HepG2 (cell line): ENCODE results near the gene DNAJB11. TPM values are rescaled to one million over a fixed set of nuclear protein-coding genes. Genes with fewer than 3 reads are reported as not detected.
"Not testable (repeated sequence)": the region's sequence is repeated elsewhere in the genome, so short reads cannot be mapped to it uniquely, and the experiment has no call there.

Experiments used
- ATAC-seq: fragments of 200-7000 bp; cut with Tn5 transposase; 3 replicates; pipeline ENCODE4 v1.9.1; 2020; ENCODE audit warnings: mild to moderate bottlenecking, moderate library complexity
- BruUV-seq: library from RNA; stranded (reverse); fragments of 400-500 nt; replicated peaks from 2 replicates; lab custom pipeline; 2021; lab: Mats Ljungman, UMichigan
- CTCF ChIA-PET: fragments of 300-600 bp; formaldehyde crosslinking; extraction: SDS; loops from one replicate; lab custom pipeline; 2021; ENCODE audit warnings: low total read pairs, inconsistent platforms, low intra/inter-chr PET ratio; lab: Yijun Ruan, JAX
- POLR2A ChIA-PET: fragments of 350-600 bp; sonication (Branson Sonifier 250); formaldehyde crosslinking; loops from one replicate; lab custom pipeline; 2020; ENCODE audit warnings: antibody characterized with exemption, inconsistent platforms; lab: Yijun Ruan, JAX
- DNase-seq: peaks from one replicate; pipeline ENCODE4 v3.0.0-alpha.2; 2015; ENCODE audit warnings: low spot score
- FAIRE-seq: peaks from 3 replicates; lab custom pipeline; 2011; peaks lifted over from hg19 to GRCh38; lab: Jason Lieb, UNC
- H2AFZ ChIP-seq: one replicate; pipeline ENCODE4 v1.6.1; 2011; ENCODE audit warnings: low read length, inconsistent platforms
- H3K27ac ChIP-seq: fragments of 300-600 bp; 3 replicates; pipeline ENCODE4 v1.8.0; 2011; ENCODE audit warnings: mixed run types, mild to moderate bottlenecking, mixed read lengths, low read length, inconsistent platforms; ENCODE audit not compliant: insufficient read depth; ENCODE audit errors: extremely low read length
- H3K27me3 ChIP-seq, 2 experiments: fragments of 200-600 bp in 1 of 2; 2 replicates in 1 of 2; 3 replicates in 1 of 2; pipeline versions ENCODE4 v1.6.0 to v1.8.0; 2011; ENCODE audit warnings: low read length in 2 of 2, mild to moderate bottlenecking in 2 of 2, moderate library complexity in 2 of 2, inconsistent platforms in 1 of 2; ENCODE audit not compliant: insufficient read depth in 2 of 2, control insufficient read depth in 1 of 2
- H3K36me3 ChIP-seq, 2 experiments: fragments of 200-600 bp in 1 of 2; replicated peaks in 1 of 2; 2 replicates in 1 of 2; 3 replicates in 1 of 2; pipeline versions ENCODE4 v1.5.1 to v1.8.0; 2011; ENCODE audit warnings: low read length in 2 of 2, inconsistent platforms in 1 of 2; ENCODE audit not compliant: insufficient read depth in 2 of 2, control insufficient read depth in 1 of 2
- H3K4me1 ChIP-seq: 2 replicates; pipeline ENCODE4 v1.5.1; 2012; ENCODE audit warnings: low read length, inconsistent platforms; ENCODE audit not compliant: insufficient read depth
- H3K4me2 ChIP-seq: 2 replicates; pipeline ENCODE4 v1.6.0; 2011; ENCODE audit warnings: low read depth, low read length, inconsistent platforms
- H3K4me3 ChIP-seq, 3 experiments: fragments of 200-600 bp in 1 of 3; sonication (generic), shearing (Covaris generic) in 1 of 3; replicated peaks in 1 of 3; 2 replicates each; pipeline ENCODE4 v1.5.1; 2011 to 2016; ENCODE audit warnings: low read length in 3 of 3, inconsistent platforms in 2 of 3, low read depth in 2 of 3, mild to moderate bottlenecking in 2 of 3, control low read depth in 1 of 3, mixed read lengths in 1 of 3; ENCODE audit not compliant: insufficient read depth in 1 of 3
- H3K79me2 ChIP-seq: one replicate; pipeline ENCODE4 v1.6.1; 2011; ENCODE audit warnings: low read length, inconsistent platforms; ENCODE audit not compliant: insufficient read depth
- H3K9ac ChIP-seq: 2 replicates; pipeline ENCODE4 v1.6.0; 2011; ENCODE audit warnings: mild to moderate bottlenecking, low read depth, low read length, inconsistent platforms; ENCODE audit not compliant: insufficient read depth
- H3K9me3 ChIP-seq: 2 replicates; pipeline ENCODE4 v1.5.1; 2012; ENCODE audit warnings: mild to moderate bottlenecking, low read length
- H4K20me1 ChIP-seq: 2 replicates; pipeline ENCODE4 v1.6.0; 2011; ENCODE audit warnings: inconsistent platforms, mild to moderate bottlenecking, low read length, moderate library complexity; ENCODE audit not compliant: insufficient read depth
- HDAC1 ChIP-seq: sonication (generic); formaldehyde crosslinking; IDR thresholded peaks from 2 replicates; pipeline ENCODE4 v1.5.1; 2020; ENCODE audit warnings: mild to moderate bottlenecking, missing genetic modification reagents
- SOX13 ChIP-seq, 3 experiments: fragments of 450-650 bp in 1 of 3; sonication (generic) in 1 of 3; formaldehyde crosslinking in 1 of 3; IDR thresholded peaks in 2 of 3; conservative IDR thresholded peaks in 1 of 3; 2 replicates each; pipeline versions ENCODE4 v1.5.0 to v1.6.1; 2016 to 2020; ENCODE audit warnings: antibody characterized with exemption in 1 of 3, mild to moderate bottlenecking in 1 of 3, missing compliant biosample characterization in 1 of 3, missing genetic modification reagents in 1 of 3, moderate library complexity in 1 of 3
- TSC22D2 ChIP-seq: sonication (generic); formaldehyde crosslinking; IDR thresholded peaks from 2 replicates; pipeline ENCODE4 v1.5.1; 2020; ENCODE audit warnings: missing genetic modification reagents, mild to moderate bottlenecking, borderline replicate concordance
- ZBTB20 ChIP-seq: sonication (generic); formaldehyde crosslinking; IDR thresholded peaks from 2 replicates; pipeline ENCODE4 v1.8.1; 2023; ENCODE audit warnings: missing genetic modification reagents, low read depth, mild to moderate bottlenecking, borderline replicate concordance
- ZNF678 ChIP-seq: sonication (generic); formaldehyde crosslinking; IDR thresholded peaks from 2 replicates; pipeline ENCODE4 v1.4.0; 2020; ENCODE audit warnings: mild to moderate bottlenecking, missing genetic modification reagents
- ZNF773 ChIP-seq: sonication (generic); formaldehyde crosslinking; IDR thresholded peaks from 2 replicates; pipeline ENCODE4 v1.4.0; 2020; ENCODE audit warnings: missing genetic modification reagents, borderline replicate concordance
- WGBS: methylation state at CpG from one replicate; pipeline ENCODE4 v1.1.6; 2017; ENCODE audit warnings: low lambda C conversion rate; 5-methylcytosine and 5-hydroxymethylcytosine counted together
- in situ Hi-C: cut with HindIII; loops from 2 replicates; pipeline ENCODE4 v1.10.0; 2017; ENCODE audit warnings: low pct_unique_long_range_greater_than_20kb; ENCODE audit not compliant: extremely low pct_ligation_motif_present
- intact Hi-C: fragments of 100-400 bp; cut with micrococcal nuclease; formaldehyde crosslinking; loops from one replicate; pipeline ENCODE4 v1.10.0; 2022; ENCODE audit not compliant: unreplicated experiment
- polyA plus RNA-seq, 8 experiments: library from polyadenylated mRNA; depleted of rRNA in 3 of 8; stranded (reverse) in 7 of 8; unstranded in 1 of 8; fragments of >200 nt; fragmentation: Illumina TruSeq in 4 of 8; extraction: Trizol in 4 of 8; gene quantifications; 2 replicates each; pipeline versions ENCODE4 v1.2.1 to v1.2.3, GENCODE V29; 2011 to 2016; ENCODE audit warnings: low read depth in 4 of 8, missing spikeins in 1 of 8, mixed read lengths in 1 of 8; ENCODE audit not compliant: insufficient read depth in 1 of 8
- total RNA-seq, 5 experiments: library from RNA; depleted of rRNA; stranded (reverse); fragments of >200 nt; fragmentation: Illumina TruSeq; extraction: Trizol; gene quantifications; 2 replicates each; pipeline ENCODE4 v1.2.3, GENCODE V29; 2016; ENCODE audit warnings: low read depth in 1 of 5
- TF ChIP-seq, protein P1 (sequence below): sonication (generic); formaldehyde crosslinking; IDR thresholded peaks from 2 replicates; pipeline ENCODE4 v1.4.0; 2020; ENCODE audit warnings: missing genetic modification reagents, borderline replicate concordance
- TF ChIP-seq, protein P2 (sequence below): sonication (generic); formaldehyde crosslinking; IDR thresholded peaks from 2 replicates; pipeline ENCODE4 v1.5.1; 2020; ENCODE audit warnings: missing genetic modification reagents, mild to moderate bottlenecking, borderline replicate concordance
- TF ChIP-seq, protein P3 (sequence below): IDR thresholded peaks from 2 replicates; pipeline ENCODE4 v1.6.1; 2016; ENCODE audit warnings: mild to moderate bottlenecking

DNAJB11 gene
- total and polyA plus RNA-seq, 2 of the 13 experiments (the other 11 are each of a cell fraction or from before 2014, with no cell fraction given): 41.0 to 132 TPM

DNA sequence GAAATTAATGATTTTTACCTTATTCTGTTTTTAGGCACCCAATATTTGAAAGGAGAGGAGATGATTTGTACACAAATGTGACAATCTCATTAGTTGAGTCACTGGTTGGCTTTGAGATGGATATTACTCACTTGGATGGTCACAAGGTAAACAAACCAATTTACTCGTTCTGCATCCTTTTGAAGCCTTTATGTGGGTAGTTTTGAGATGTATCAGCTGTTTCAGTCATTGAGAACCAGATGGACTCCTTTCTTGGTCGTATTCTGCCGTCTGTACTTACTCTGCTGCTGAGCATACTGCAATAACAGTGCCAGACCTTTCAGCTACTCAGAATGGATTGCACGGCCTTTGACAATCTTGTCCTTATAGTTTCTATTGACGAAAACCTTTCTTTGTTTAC lies 13.3 kb downstream of the DNAJB11 start:
- FAIRE-seq (no peak), DNase-seq (no peak), ATAC-seq (no peak)
- H3K79me2 ChIP-seq: no peaks in the 10 kb centered on the region
- BruUV-seq: no TSS peak
- H3K4me3 ChIP-seq: no peak overlapping the region
- no peak overlapping the region for H3K9ac ChIP-seq
- no peak overlapping the region for H3K27ac ChIP-seq
- no peaks in the 10 kb centered on the region for H3K27me3 ChIP-seq
- no peaks in the 10 kb centered on the region for H3K9me3 ChIP-seq
- intact Hi-C loops: no loop called here
- H3K4me2 ChIP-seq: no peak overlapping the region
- peaks cover 7% of the 10 kb centered on the region for H3K4me1 ChIP-seq
- 82% methylated on average over 5 of the region's 5 CpGs for WGBS
- H4K20me1 ChIP-seq: no peaks in the 10 kb centered on the region
- in situ Hi-C loops: no loop called here
- no peak overlapping the region for H2AFZ ChIP-seq
- CTCF ChIA-PET: no interaction called here
- peaks cover 14 to 66% of the 10 kb centered on the region in 2 experiments for H3K36me3 ChIP-seq
- TF ChIP-seq ZNF678 (CRISPR knock-in tag): no peak
- TF ChIP-seq, protein P1, sequence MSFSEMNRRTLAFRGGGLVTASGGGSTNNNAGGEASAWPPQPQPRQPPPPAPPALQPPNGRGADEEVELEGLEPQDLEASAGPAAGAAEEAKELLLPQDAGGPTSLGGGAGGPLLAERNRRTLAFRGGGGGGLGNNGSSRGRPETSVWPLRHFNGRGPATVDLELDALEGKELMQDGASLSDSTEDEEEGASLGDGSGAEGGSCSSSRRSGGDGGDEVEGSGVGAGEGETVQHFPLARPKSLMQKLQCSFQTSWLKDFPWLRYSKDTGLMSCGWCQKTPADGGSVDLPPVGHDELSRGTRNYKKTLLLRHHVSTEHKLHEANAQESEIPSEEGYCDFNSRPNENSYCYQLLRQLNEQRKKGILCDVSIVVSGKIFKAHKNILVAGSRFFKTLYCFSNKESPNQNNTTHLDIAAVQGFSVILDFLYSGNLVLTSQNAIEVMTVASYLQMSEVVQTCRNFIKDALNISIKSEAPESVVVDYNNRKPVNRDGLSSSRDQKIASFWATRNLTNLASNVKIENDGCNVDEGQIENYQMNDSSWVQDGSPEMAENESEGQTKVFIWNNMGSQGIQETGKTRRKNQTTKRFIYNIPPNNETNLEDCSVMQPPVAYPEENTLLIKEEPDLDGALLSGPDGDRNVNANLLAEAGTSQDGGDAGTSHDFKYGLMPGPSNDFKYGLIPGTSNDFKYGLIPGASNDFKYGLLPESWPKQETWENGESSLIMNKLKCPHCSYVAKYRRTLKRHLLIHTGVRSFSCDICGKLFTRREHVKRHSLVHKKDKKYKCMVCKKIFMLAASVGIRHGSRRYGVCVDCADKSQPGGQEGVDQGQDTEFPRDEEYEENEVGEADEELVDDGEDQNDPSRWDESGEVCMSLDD (CRISPR knock-in tag): no peak
- TF ChIP-seq ZBTB20 (CRISPR knock-in tag): no peak
- no peak for TF ChIP-seq TSC22D2
- TF ChIP-seq, protein P2, sequence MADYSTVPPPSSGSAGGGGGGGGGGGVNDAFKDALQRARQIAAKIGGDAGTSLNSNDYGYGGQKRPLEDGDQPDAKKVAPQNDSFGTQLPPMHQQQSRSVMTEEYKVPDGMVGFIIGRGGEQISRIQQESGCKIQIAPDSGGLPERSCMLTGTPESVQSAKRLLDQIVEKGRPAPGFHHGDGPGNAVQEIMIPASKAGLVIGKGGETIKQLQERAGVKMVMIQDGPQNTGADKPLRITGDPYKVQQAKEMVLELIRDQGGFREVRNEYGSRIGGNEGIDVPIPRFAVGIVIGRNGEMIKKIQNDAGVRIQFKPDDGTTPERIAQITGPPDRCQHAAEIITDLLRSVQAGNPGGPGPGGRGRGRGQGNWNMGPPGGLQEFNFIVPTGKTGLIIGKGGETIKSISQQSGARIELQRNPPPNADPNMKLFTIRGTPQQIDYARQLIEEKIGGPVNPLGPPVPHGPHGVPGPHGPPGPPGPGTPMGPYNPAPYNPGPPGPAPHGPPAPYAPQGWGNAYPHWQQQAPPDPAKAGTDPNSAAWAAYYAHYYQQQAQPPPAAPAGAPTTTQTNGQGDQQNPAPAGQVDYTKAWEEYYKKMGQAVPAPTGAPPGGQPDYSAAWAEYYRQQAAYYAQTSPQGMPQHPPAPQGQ: no peak
- no peak for TF ChIP-seq ZNF773 (CRISPR knock-in tag)
- TF ChIP-seq, protein P3, sequence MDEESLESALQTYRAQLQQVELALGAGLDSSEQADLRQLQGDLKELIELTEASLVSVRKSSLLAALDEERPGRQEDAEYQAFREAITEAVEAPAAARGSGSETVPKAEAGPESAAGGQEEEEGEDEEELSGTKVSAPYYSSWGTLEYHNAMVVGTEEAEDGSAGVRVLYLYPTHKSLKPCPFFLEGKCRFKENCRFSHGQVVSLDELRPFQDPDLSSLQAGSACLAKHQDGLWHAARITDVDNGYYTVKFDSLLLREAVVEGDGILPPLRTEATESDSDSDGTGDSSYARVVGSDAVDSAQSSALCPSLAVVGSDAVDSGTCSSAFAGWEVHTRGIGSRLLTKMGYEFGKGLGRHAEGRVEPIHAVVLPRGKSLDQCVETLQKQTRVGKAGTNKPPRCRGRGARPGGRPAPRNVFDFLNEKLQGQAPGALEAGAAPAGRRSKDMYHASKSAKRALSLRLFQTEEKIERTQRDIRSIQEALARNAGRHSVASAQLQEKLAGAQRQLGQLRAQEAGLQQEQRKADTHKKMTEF (CRISPR knock-in tag): no peak
- no peak for TF ChIP-seq SOX13 (IDR thresholded peaks at IDR 0.05)
- TF ChIP-seq SOX13 (CRISPR knock-in tag; conservative IDR thresholded peaks at IDR 0.05 in 1 of 2, IDR thresholded peaks at IDR 0.05 in 1 of 2): no peak
- TF ChIP-seq HDAC1 (CRISPR knock-in tag): no peak
- POLR2A ChIA-PET: interaction anchor here (1.2 to 24.0 kb wide), 3 partner anchors 13 to 27 kb away, joined by 3 to 854 read pairs (median 11); partner anchors contain the start of genes AHSG and DNAJB11

DNA sequence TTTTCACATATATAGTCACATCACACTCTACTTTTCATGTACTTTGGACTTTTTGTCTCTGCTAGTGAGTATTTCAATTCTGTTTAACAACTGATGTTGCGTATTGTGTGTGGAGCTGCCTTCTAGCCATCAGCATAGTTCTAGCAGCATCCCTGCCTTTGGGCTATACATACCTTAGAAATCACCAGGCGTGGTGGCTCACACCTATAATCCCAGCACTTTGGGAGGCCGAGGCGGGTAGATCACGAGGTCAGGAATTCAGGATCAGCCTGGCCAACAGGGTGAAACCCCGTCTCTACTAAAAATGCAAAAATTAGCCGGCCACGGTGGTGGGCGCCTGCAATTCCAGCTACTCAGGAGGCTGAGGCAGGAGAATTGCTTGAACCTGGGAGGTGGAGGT lies 15.7 kb downstream of the DNAJB11 start:
- 94% methylated on average over 9 of the region's 9 CpGs for WGBS
- H3K4me2 ChIP-seq, CTCF ChIA-PET, H4K20me1 ChIP-seq, intact Hi-C loops, in situ Hi-C loops, FAIRE-seq, H3K27me3 ChIP-seq, H3K4me3 ChIP-seq, H3K79me2 ChIP-seq, H2AFZ ChIP-seq, DNase-seq, H3K9ac ChIP-seq, ATAC-seq, H3K9me3 ChIP-seq, H3K27ac ChIP-seq, BruUV-seq: not testable (repeated sequence)
- peaks cover 12 to 47% of the 10 kb centered on the region in 2 experiments for H3K36me3 ChIP-seq
- H3K4me1 ChIP-seq: peaks cover 31% of the 10 kb centered on the region
- POLR2A ChIA-PET: interaction anchor here (2.5 to 24.0 kb wide), 2 partner anchors 16 to 25 kb away, joined by 11 to 854 read pairs; partner anchors contain the start of genes AHSG and DNAJB11
